Adrenal gland (tissue), 12 donors: ENCODE data around the gene PHF12. TPM values are rescaled to one million over a fixed set of nuclear protein-coding genes. Genes with fewer than 3 reads are reported as not detected.
A peak's percentile ranks its signal among the peaks of the same experiment; 100 is the strongest.
"Not testable (repeated sequence)": the region's sequence is repeated elsewhere in the genome, so short reads cannot be mapped to it uniquely, and the experiment has no call there.

Source experiments
- DNase-seq, 7 donors: peaks; one replicate each; pipeline ENCODE4 v3.0.0-alpha.2; 2019 to 2020
- H3K27ac ChIP-seq, 5 donors: fragments of 200-600 bp; sonication (generic) in 4 of 5; 1 replicate in 3 of 5; 2 replicates in 2 of 5; pipeline versions ENCODE4 v1.5.1 to v1.8.0; 2016 to 2020; ENCODE audit warnings: mild to moderate bottlenecking in 1 of 5
- H3K27me3 ChIP-seq: fragments of 200-600 bp; 2 replicates; pipeline ENCODE4 v1.8.0; 2021
- H3K36me3 ChIP-seq, 2 donors: fragments of 200-600 bp; replicated peaks in 1 of 2; 1 replicate in 1 of 2; 2 replicates in 1 of 2; pipeline versions ENCODE4 v1.5.1 to v1.8.0; 2018 to 2022
- H3K4me1 ChIP-seq, 2 donors: fragments of 200-600 bp; replicated peaks in 1 of 2; 1 replicate in 1 of 2; 2 replicates in 1 of 2; pipeline versions ENCODE4 v1.5.1 to v1.8.0; 2018 to 2021
- H3K4me3 ChIP-seq, 4 donors: fragments of 200-600 bp; sonication (generic) in 3 of 4; one replicate each; pipeline ENCODE4 v1.5.1; 2016 to 2018
- H3K9me3 ChIP-seq, 3 donors: fragments of 200-600 bp; sonication (generic) in 1 of 3; replicated peaks in 1 of 3; 1 replicate in 2 of 3; 2 replicates in 1 of 3; pipeline versions ENCODE4 v1.5.1 to v1.8.0; 2016 to 2021
- POLR2A ChIP-seq, 2 donors: fragments of 450-650 bp; IDR thresholded peaks; one replicate each; pipeline ENCODE4 v1.6.1; 2017; ENCODE audit warnings: antibody characterized with exemption in 2 of 2, mild to moderate bottlenecking in 2 of 2, moderate library complexity in 1 of 2
- WGBS, 4 donors: extraction: QIAGEN DNeasy Blood & Tissue Kit in 2 of 4; methylation state at CpG; one replicate each; pipeline versions ENCODE4 v1.1.5 to v1.1.7; 2013 to 2017; 5-methylcytosine and 5-hydroxymethylcytosine counted together
- intact Hi-C, 2 donors: fragments of 100-400 bp; cut with DNase I; formaldehyde crosslinking; loops; one replicate each; pipeline versions ENCODE4 v1.14.1 to v1.15.0; 2022 to 2023
- polyA plus RNA-seq, 3 donors: library from polyadenylated mRNA; stranded (reverse); fragments of 200-250 nt in 2 of 3; fragments of 350-450 nt in 1 of 3; fragmentation: Illumina TruSeq in 1 of 3; extraction: RNeasy Lipid Tissue Mini Kit (QIAGEN cat#74804) in 1 of 3; gene quantifications; one replicate each; pipeline ENCODE4 v1.2.3, GENCODE V29; 2013 to 2014
- total RNA-seq, 9 donors: library from RNA; depleted of rRNA in 4 of 9; stranded (reverse); fragments of >200 nt in 4 of 9; fragments of 120-200 nt in 1 of 9; fragmentation: NEBNext Ultra II Directional in 1 of 9; extraction: Animal tissue kit (Norgen Biotek cat#: 25700) in 1 of 9; gene quantifications; one replicate each; pipeline versions ENCODE4 v1.1.0 to v1.2.4, GENCODE V29; 2013 to 2023
- TF ChIP-seq, protein P1 (sequence below), 6 experiments: fragments of 450-650 bp in 4 of 6; fragments of 200-600 bp in 2 of 6; sonication (generic) in 1 of 6; IDR thresholded peaks; 1 replicate in 5 of 6; 2 replicates in 1 of 6; pipeline versions ENCODE4 v1.5.1 to v1.8.0; 2016 to 2021; ENCODE audit warnings: antibody characterized with exemption in 6 of 6, mild to moderate bottlenecking in 2 of 6, moderate library complexity in 1 of 6
- donor health status: healthy with polysubstance abuse.
- donor health status: Bipolar disorder and iron deficiency.
- donor health status: DM: yes; HTN: yes; CAD: no.
- donor health status: DM: no; HTN: no; CAD: no.
- donor health status: DM: no; HTN: no; CAD: no.
- donor health status: DM: yes; HTN: yes; CAD: no.

Gene PHF12
- total and polyA plus RNA-seq, 12 donors, result 14.4 to 47.9 (median 26.3) TPM

DNA sequence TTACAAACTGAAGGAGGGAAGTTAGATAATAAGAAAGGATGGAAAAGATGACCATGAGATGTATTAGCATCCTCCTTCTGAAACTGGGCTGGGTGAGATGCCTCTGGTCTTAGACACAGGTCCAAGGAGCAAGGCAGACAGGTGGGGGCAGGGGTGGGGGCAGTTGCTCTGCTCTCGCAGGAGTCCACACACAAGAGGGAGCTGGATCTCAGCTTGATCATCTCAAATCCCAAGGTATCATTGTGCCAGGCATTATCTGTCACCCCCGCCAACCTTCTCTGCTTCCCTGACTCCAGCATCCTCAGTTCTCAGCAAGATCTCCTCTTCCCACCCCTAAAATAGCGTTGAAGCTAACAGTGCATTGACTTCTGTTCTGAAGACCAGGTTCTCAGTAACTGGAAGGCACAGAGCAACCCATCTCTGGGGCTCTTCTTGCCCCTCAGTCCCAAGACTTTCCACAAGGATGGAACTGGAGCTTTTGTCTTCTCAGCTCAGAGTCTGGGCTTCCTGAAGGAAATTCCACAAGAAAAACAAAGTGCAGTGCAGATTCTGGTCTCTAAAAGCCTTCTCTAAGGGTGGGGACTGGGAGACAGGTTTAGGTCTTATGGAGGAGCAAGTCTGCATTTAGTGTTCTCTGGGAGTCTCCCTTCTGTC, 55.4 kb downstream of the PHF12 start:
- 45 to 75% (median 69%) methylated on average over 2 to 3 of the region's 3 CpGs for WGBS, 4 donors
- TF ChIP-seq POLR2A (IDR thresholded peaks at IDR 0.05), result no peak
- TF ChIP-seq, protein P1, sequence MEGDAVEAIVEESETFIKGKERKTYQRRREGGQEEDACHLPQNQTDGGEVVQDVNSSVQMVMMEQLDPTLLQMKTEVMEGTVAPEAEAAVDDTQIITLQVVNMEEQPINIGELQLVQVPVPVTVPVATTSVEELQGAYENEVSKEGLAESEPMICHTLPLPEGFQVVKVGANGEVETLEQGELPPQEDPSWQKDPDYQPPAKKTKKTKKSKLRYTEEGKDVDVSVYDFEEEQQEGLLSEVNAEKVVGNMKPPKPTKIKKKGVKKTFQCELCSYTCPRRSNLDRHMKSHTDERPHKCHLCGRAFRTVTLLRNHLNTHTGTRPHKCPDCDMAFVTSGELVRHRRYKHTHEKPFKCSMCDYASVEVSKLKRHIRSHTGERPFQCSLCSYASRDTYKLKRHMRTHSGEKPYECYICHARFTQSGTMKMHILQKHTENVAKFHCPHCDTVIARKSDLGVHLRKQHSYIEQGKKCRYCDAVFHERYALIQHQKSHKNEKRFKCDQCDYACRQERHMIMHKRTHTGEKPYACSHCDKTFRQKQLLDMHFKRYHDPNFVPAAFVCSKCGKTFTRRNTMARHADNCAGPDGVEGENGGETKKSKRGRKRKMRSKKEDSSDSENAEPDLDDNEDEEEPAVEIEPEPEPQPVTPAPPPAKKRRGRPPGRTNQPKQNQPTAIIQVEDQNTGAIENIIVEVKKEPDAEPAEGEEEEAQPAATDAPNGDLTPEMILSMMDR (IDR thresholded peaks at IDR 0.05), result no peak
- H3K4me3 ChIP-seq, result peak overlapping the region in 1 of 4 donors; percentile 96
- no peaks in the 10 kb centered on the region for H3K36me3 ChIP-seq
- no peaks in the 10 kb centered on the region for H3K9me3 ChIP-seq
- intact Hi-C loops, result loop anchor here in 1 of 2 donors (5.0 kb wide), 2 partner anchors 34 to 134 kb away; no protein-coding TSS in a partner anchor
- peak overlapping the region in 4 of 5 donors; percentile 76 to 98 (median 96) for H3K27ac ChIP-seq
- no peak for DNase-seq
- no peaks in the 10 kb centered on the region for H3K27me3 ChIP-seq
- peaks cover 7 to 38% of the 10 kb centered on the region in 2 donors for H3K4me1 ChIP-seq

DNA sequence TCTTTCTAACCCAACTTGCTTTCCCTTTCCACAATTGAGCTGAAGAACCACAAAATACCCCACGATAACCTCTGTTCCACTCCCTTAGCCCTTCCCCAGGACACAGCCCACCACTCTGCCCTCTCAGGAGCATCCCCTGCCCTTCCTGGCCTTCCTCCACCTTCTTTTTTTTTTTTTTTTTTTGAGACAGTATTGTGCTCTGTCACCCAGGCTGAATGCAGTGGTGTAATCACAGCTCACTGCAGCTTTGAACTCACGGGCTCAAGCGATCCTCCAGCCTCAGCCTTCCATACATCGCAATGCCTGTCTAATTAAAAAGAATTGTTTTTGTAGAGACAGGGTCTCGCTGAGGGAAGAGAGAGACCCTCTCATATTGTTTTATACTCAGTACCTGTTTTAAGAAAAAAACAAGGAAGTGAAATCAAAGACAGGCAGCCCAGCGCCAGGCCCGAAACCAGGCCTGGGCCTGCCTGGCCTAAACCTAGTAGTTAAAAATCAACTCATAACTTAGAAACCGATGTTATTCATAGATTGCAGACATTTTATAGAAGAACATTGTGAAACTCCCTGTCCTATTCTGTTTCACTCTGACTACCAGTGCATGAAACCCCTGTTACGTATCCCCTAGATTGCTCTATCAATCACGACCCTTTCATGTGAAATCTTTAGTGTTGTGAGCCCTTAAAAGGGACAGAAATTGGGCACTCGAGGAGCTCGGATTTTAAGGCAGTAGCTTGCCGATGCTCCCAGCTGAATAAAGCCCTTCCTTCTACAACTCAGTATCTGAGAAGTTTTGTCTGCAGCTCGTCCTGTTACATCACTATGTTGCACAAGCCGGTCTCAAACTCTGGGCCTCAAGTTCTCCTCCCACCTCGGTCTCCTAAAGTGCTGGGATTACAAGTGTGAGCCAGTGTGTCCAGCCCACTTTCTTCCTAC, 57.8 kb downstream of the PHF12 start:
- 72 to 84% (median 78%) methylated on average over 16 of the region's 16 CpGs for WGBS, 4 donors
- H3K27me3 ChIP-seq, H3K36me3 ChIP-seq, DNase-seq, H3K4me3 ChIP-seq, H3K9me3 ChIP-seq, intact Hi-C loops: not testable (repeated sequence)
- peaks cover 7 to 38% of the 10 kb centered on the region in 2 donors for H3K4me1 ChIP-seq
- H3K27ac ChIP-seq, result peak overlapping the region in 2 of 5 donors; percentile 13 to 69

DNA sequence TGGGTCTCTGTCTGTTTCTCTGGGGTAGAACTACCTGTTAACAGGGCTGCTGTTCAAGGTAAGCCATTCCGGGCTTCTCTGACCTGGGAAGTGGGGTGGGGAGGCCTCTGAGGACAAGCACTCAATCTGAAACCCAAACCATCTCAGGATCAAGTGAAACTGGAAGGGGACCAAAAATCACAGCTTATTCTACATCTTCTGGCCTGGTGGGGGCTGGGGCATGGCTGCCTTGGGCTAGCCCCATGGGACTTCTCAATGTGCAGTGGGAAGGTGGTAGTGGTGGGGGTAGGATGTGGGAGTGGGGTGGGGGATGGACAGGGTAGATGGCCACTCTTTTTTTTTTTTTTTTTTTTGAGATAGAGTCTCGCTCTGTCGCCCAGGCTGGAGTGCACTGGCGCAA, 59.3 kb downstream of the PHF12 start:
- intact Hi-C loops, result no loop called here

DNA sequence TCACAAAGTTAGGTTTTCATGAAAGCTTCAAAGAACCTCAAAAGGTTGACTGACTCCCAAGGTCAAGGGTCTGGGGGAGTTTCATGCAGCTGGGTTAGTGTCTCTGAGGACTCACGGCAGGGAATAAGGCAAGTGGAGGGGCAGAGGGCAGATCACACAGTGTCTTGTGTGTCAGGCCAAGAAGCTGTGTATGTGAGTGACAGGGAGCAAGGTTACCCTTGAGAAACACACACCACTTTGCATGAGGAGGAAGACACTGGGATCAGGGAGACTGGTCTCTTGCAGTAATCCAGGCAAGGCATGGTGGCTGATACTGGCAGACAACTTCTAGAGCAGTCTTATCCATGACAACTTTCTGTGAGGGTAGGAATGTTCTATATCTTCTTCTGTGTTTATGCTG, 60.1 kb downstream of the PHF12 start:
- intact Hi-C loops, result no loop called here
- H3K4me1 ChIP-seq, result peaks cover 0 to 25% of the 10 kb centered on the region in 2 donors
- 33 to 96% (median 91%) methylated on average over 1 of the region's 1 CpG for WGBS, 4 donors

More for the DNA sequence above, 59.3 kb downstream of the PHF12 start:
- no peak for DNase-seq
- TF ChIP-seq, protein P1 (IDR thresholded peaks at IDR 0.05), result no peak
- no peak for TF ChIP-seq POLR2A (IDR thresholded peaks at IDR 0.05)
- 91 to 100% (median 93%) methylated on average over 3 to 4 of the region's 4 CpGs for WGBS, 4 donors
- no peaks in the 10 kb centered on the region for H3K9me3 ChIP-seq
- H3K36me3 ChIP-seq, result no peaks in the 10 kb centered on the region
- no peaks in the 10 kb centered on the region for H3K27me3 ChIP-seq
- peaks cover 0 to 30% of the 10 kb centered on the region in 2 donors for H3K4me1 ChIP-seq
- no peak overlapping the region for H3K4me3 ChIP-seq
- H3K27ac ChIP-seq, result no peak overlapping the region

More for the DNA sequence above, 60.1 kb downstream of the PHF12 start:
- DNase-seq, result no peak
- Histone ChIP-seq H3K4me3 (no peak overlapping the region), H3K36me3 (no peaks in the 10 kb centered on the region), H3K27me3 (no peaks in the 10 kb centered on the region), H3K27ac (peak overlapping the region in 1 of 5 donors; percentile 35), H3K9me3 (no peaks in the 10 kb centered on the region)
- TF ChIP-seq, protein P1 (IDR thresholded peaks at IDR 0.05), result no peak
- TF ChIP-seq POLR2A (IDR thresholded peaks at IDR 0.05), result no peak
